ENCODE data around the gene FAM3C. TPM values are rescaled to one million over a fixed set of nuclear protein-coding genes. Genes with fewer than 3 reads are reported as not detected.
A peak's percentile ranks its signal among the peaks of the same experiment; 100 is the strongest.

FAM3C gene
- total RNA-seq, 1 experiment from 2014 or later = 322 TPM

- H3K9me2 ChIP-seq (ENCODE audit: insufficient read depth) = no peaks in the 10 kb centered on the region; the same call in 1 of the 2 replicates
- no peaks in the 10 kb centered on the region for H3K27me3 ChIP-seq (ENCODE audit: insufficient read depth, low read length)
- no peak overlapping the region for H2AFZ ChIP-seq (ENCODE audit: low read depth, low read length, poor library complexity, severe bottlenecking)
- H3K79me2 ChIP-seq (ENCODE audit: insufficient read depth, low read length) = no peaks in the 10 kb centered on the region
- no peak overlapping the region for H3K27ac ChIP-seq (ENCODE audit: low read depth, low read length)
- ChIA-PET POLR2A (interaction anchor here (1.1 kb wide), 1 partner anchor 23 kb away, joined by 3 read pairs; no protein-coding TSS in a partner anchor), CTCF (interaction anchor here (1.5 kb wide), 1 partner anchor 23 kb away, joined by 5 read pairs; no protein-coding TSS in a partner anchor), RAD21 (ENCODE audit: low non-redundant PET in 1 of 2, low total read pairs in 2 of 2, uncharacterized antibody in 2 of 2, unreplicated experiment in 2 of 2) (no interaction called here)
- BruUV-seq (replicated peaks) = no TSS peak
- H3K9me3 ChIP-seq (ENCODE audit: control insufficient read depth in 1 of 2, insufficient read depth in 1 of 2, low read depth in 1 of 2, low read length in 2 of 2) = no peaks in the 10 kb centered on the region
- H3K9ac ChIP-seq (ENCODE audit: low read length) = no peak overlapping the region
- peak overlapping the region; percentile 6; the same call in 1 of the 2 replicates for H3K4me2 ChIP-seq (ENCODE audit: low read length)
- H3K4me3 ChIP-seq (replicated peaks in 1 of 2; ENCODE audit: low read depth in 1 of 2, low read length in 2 of 2) = no peak overlapping the region
- ATAC-seq (0 out of 2 replicates have a peak, but pooled peaks have one; percentile 27), DNase-seq (ENCODE audit: low read depth, low spot score) (no peak)
- H3K36me3 ChIP-seq (ENCODE audit: control insufficient read depth in 1 of 2, insufficient read depth in 2 of 2, low read length in 2 of 2) = no peaks in the 10 kb centered on the region
- no peaks in the 10 kb centered on the region for H4K20me1 ChIP-seq (ENCODE audit: insufficient read depth)
- intact Hi-C loops (cut with micrococcal nuclease) = no loop called here
- peaks cover 0 to 7% of the 10 kb centered on the region in 2 experiments; a peak in 1 of 4 replicates for H3K4me1 ChIP-seq (ENCODE audit: control insufficient read depth in 1 of 2, insufficient read depth in 2 of 2, low read length in 2 of 2)
- no peak for TF ChIP-seq RAD21 (IDR thresholded peaks at IDR 0.05; ENCODE audit: low read depth)
- TF ChIP-seq SP1 (IDR thresholded peaks at IDR 0.05; ENCODE audit: low read depth) = peak; percentile 60
- TF ChIP-seq CBX3 (IDR thresholded peaks at IDR 0.05; ENCODE audit: low read depth) = no peak
- TF ChIP-seq JUND (IDR thresholded peaks at IDR 0.05) = no peak
- no peak for TF ChIP-seq EZH2phosphoT487 (IDR thresholded peaks at IDR 0.05; ENCODE audit: borderline replicate concordance)
- peak; percentile 34; the same call in 1 of the 2 replicates for TF ChIP-seq CEBPB (IDR thresholded peaks at IDR 0.05; ENCODE audit: low read depth)
- TF ChIP-seq CTCF (IDR thresholded peaks at IDR 0.05 in 2 of 3, conservative IDR thresholded peaks at IDR 0.05 in 1 of 3; ENCODE audit: borderline replicate concordance in 1 of 3, insufficient read depth in 1 of 3, low read depth in 2 of 3, low read length in 2 of 3) = no peak
- TF ChIP-seq ELF1 (IDR thresholded peaks at IDR 0.05; ENCODE audit: borderline replicate concordance, low read depth) = no peak
- 0 out of 2 replicates have a peak, but pooled peaks have one; percentile 46 for TF ChIP-seq FOSL1 (IDR thresholded peaks at IDR 0.05; ENCODE audit: low read depth)
- TF ChIP-seq EGR1 (IDR thresholded peaks at IDR 0.05; ENCODE audit: low read depth) = no peak
- TF ChIP-seq TCF7L2 (IDR thresholded peaks at IDR 0.05; ENCODE audit: borderline replicate concordance, extremely low read depth, insufficient read depth, insufficient read length) = no peak
- no peak for TF ChIP-seq YY1 (IDR thresholded peaks at IDR 0.05; ENCODE audit: extremely low read depth, insufficient replicate concordance, low read depth, low read length)
- TF ChIP-seq POLR2A (IDR thresholded peaks at IDR 0.05; ENCODE audit: borderline replicate concordance, extremely low read depth, insufficient read depth, insufficient read length) = no peak
Observed at GRCh38 chr7:121420976-121421375, 24.9 kb upstream of the FAM3C start.
